Activated CD4-positive, alpha-beta T cell treated with anti-CD3 and anti-CD28 coated beads, Interleukin-2, Interleukin-4, amounts not matched to agents 100 ng/mL and 50 ng/mL, durations not matched to agents 16 hours and 8 hours (primary cell): ENCODE measurements around the gene RBM5.
A peak's percentile ranks its signal among the peaks of the same experiment; 100 is the strongest.

Source experiments
- DNase-seq: peaks from one replicate; pipeline ENCODE4 v3.0.0-alpha.2; 2020; ENCODE audit warnings: low spot score

RBM5 gene

DNA sequence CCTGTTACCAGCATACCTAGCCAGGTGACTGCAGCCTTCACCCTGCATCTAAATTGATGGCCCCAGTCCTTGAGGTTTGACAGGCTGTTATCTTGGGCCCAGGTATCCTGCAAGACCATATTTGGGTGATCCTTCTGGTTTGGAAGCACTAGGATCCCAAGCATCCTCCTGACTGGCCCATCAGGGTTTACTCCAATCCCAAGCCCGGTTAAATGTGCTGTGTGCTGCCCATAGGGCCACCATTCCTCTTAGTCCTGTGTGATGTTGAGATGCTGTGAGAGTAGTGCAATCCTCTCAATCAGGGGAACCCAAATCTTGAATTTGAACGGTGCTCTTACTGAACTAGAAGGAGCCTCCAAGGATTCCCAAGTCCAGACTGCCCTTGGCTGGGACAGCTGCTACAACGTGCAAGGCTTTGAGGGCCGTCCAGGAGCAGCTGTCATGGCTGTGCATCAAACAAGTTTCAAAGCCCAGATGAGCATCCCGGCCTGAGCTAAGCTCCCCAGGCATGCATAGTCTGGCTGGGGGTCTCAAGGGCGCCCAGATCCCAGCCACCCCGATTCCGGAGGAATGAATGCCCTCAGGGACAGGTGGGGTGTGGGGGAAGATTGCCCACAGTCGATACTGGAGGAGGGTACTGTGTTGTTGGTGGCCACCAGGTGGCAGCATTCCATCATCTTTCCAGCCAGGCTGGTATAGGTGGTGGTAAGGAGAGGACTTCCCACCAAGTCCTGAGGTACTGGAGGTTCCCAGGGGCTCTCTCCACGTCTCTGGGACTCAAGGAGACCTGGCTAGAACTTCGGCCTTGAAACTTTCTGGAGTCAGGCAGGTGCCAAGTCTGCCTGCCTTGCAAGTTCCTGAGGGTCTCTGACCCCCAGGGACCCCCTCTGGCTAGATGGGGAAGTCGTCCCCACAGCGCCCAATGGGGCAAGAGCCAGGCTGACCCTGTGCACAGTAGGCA lies 32.6 kb downstream of the RBM5 start:
- DNase-seq = peak; percentile 76

DNA sequence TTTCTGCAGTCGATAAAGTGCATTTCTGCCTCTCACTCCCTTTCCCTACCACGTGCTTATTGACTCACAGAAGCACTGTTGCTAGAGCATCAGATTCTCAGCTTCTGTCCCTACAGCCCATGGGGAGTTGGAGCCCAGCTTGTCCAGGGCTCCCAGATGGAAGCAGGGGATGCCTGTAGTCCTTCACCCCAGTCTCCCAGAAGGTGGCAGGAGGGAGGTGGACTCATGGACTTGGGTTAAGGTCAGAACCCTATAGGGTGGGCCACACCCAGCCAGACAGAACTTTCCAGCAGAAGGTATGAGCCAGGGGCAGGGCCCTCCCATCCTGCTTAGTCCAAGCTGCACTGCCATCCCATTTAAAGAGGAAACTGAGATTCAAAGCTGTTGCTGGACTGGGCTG lies 33.4 kb downstream of the RBM5 start:
- DNase-seq = no peak

GRCh38 chr3:50122661-50123391 lies 34.1 kb downstream of the RBM5 start:
- DNase-seq = no peak

DNA sequence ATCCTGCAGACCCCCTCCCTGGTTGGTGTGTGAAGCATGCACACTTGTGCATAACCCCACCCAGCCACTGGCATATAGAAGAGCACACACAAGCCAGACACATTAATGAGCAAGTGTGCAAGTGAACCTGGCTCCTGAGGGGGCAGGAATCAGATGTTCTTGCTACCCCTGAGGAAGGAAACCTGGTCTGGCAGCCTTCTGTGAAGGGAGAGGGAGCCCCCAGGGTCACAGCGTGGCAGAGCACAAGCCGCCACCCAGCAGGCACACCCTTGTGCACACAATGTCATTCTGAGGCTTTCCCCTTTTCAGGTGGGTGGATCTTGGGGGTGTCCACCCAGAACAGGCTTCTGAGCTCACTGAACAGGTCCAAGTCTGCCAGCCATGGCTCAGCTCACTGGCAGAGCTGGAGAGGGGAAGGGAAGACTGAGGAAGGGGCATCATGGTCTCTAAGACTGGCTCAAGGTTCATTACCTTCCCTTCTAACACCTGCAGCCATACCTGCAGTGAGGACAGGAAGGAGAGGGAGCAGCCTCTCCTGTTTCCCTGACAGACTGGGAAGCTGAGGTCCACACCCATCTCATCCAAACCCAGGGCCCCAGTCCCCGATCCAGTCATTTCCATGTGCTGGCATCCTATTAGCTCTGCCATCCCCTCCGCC lies 34.8 kb downstream of the RBM5 start:
- DNase-seq = no peak

- DNase-seq = no peak
Observed at GRCh38 chr3:50124052-50124799, 35.5 kb downstream of the RBM5 start.

GRCh38 chr3:50124800-50125178 lies 36.1 kb downstream of the RBM5 start:
- DNase-seq = no peak

DNA sequence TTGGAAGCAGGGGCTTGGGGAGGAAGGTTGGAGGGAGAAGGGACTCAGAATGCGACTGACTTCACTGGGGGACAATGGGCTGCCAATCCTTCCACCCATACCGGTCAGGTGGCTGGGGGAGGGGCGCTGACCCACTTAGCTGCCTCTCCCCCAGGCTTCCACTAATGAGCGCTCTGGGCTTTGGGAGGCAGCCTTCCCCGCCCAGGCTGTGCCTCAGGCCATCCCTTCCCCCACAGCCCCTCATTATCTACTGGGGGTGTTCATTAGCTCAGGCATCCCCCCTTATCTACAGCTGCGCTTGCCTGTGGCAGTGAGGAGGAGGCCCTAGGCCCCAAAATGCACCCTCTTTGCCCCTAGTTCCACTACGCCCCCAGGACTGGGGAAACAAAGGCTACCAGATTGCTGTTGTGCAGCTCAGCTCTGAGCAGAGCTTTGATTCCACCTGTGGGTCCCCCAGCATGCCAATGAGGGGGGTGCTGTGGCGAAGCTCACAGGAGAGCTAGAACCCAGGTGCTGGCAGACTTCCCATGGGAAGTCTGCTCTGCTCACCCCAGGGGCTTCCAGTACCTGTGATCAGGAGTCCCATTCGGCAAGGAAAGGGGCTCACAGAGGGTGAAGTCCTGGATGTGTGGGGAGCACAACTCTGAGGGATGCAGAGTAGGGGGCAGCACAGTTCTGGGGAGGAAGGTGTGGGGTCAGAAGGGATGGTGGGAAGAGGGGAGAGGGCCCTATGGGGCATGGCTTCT lies 37.0 kb downstream of the RBM5 start:
- no peak for DNase-seq

DNA sequence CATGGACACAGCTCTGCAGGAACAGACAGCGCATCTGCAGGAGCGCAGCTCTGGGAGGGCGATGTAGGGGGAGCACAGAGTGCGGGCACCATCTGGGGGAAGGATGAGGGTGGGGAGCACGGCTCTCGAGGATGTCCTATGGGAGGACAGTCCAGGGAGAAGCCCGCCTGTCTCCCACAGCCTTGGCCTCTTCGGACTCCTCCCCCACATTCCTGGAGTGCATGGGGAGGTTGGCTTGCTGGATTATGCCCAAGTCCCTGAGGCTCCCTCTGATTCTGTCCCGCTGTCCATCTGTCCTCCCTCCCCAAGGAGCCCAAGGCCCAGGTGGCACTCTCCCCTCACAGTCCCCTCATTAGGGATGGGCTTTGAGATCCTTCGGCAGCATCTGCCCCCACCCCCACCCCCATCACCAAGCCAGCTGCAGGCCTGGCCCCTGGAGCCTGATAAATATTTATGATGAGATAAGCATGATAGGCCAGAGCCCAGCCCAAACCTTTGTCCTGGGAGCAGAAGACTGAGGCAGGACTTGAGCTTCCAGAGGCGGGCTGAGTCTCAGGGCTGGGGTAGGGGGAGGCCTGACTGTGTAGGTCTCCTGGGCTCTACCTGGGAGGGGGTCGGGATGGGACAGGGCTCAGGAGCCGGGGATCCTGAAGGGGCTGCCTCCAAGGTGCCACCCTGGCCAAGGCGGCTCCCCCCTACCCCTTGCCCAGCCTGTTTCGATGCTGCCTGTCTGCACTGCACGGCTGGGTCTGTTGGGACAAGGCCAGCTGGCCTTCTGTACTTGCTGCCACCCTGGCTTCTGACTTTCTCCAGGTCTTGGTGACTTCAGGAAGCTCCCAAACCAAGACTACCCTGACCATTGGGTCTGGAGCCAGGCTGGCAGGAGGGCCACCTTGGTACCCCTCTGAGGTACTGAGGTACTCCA lies 37.8 kb downstream of the RBM5 start:
- no peak for DNase-seq

- no peak for DNase-seq
Observed at GRCh38 chr3:50127251-50127691, 38.6 kb downstream of the RBM5 start.

- no peak for DNase-seq
Observed at GRCh38 chr3:50128001-50128400, 39.3 kb downstream of the RBM5 start.

DNA sequence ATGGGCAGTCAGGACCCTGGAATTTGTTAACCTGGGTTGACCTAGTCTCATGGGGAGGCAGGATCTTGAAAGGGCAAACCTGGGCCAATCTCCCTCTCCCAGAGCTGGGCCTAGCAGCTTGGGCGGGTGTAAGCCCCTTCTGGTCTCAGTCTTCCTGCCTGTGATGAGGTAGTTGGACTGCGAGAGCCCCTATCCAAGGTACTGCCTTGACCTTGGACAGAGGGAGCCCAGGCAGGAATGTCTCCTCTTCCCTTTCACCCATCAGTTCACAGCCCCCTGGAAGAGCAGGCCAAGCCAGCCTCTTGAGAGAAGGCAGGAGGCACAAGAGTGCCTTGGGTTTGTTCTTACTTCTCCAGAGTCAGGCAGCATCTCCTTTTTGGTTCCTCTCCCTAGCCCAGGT lies 41.7 kb downstream of the RBM5 start:
- DNase-seq = no peak

- DNase-seq = no peak
Observed at GRCh38 chr3:50132421-50133282, 43.9 kb downstream of the RBM5 start.

DNA sequence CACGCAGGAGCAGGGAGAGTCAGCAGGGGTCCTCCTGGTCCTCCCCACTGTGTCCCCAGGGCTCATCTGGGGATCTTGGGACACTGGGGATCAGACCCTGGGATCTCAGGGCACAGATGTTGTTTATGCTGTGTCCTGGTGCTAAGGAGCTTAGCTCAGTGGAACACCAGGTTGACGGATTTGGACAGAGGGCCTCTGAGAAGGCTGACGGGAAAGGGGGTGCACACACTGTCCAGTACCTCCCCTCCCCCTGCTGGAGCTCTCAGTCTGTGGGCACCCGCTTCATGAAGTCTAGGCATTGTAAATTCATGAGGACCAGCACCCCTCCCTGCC lies 44.5 kb downstream of the RBM5 start:
- no peak for DNase-seq

GRCh38 chr3:50134367-50134766 lies 45.6 kb downstream of the RBM5 start:
- no peak for DNase-seq

DNA sequence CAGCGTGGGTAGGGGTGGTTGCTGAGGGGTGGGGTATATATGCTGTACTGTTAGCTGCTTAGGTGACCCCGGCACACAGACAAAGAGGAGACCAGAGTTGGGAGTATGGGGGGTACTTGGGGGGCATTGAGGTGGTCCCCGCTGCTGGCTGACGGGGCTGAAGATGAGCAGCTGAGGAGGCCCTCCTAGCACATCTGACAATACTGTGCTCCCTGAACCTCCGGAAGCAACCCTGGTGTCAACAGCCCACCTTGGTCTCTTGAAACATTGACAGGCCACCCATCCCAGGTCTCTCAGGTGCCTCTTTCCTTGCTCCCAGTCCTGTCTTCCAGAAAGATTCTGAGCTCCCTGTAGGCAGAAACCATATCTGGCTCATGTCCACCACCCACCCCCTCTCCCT lies 47.2 kb downstream of the RBM5 start:
- DNase-seq = no peak

DNA sequence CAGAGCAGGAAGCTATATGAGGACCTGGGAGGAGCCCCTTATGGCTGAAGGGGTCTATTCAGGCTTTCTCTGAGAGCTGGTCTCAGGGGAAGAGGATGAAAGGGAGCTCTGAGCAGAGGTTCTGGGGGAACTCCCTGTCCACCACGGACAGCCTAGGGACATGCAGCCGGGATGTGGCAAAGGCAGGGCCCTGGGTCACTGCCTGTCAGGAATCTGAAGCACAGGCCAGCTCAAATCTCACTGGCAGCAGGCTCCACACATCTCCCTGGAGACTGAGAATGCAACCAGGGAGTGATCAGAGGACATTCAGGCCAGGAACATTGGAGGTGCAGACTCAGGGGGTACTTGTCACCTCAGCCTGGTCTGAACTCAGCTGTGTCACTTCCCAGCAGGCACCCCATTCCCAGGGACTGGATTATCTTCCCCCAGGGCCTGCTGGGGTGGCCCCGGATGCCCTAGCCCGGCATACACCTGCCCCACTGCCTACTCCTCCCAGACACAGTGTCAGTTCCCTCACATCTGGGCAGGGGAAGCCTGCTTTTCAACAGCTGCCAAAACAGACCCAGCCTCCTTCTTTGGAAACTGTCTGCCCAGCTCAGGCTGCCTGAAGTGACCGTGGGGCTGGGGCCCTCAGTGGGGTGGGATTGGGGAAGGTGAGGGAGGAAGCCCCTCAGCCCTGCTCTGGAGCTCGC lies 48.1 kb downstream of the RBM5 start:
- DNase-seq = no peak

GRCh38 chr3:50137531-50137930 lies 48.8 kb downstream of the RBM5 start:
- no peak for DNase-seq
